Measurements from ENCODE around the gene LPP.

The LPP gene

GRCh38 chr3:188271226-188271914 lies 117.4 kb downstream of the LPP start:
- TF ChIP-seq POLR2AphosphoS5 (IDR thresholded peaks at IDR 0.05; ENCODE audit: low read depth, low read length) = no peak
- no peak for TF ChIP-seq SIN3A (IDR thresholded peaks at IDR 0.05; ENCODE audit: borderline replicate concordance, insufficient read depth, low read length)
- TF ChIP-seq TAF1 (IDR thresholded peaks at IDR 0.05; ENCODE audit: borderline replicate concordance, insufficient read depth, low read length) = no peak
- TF ChIP-seq FOXP2 (optimal IDR thresholded peaks at IDR 0.05; ENCODE audit: borderline replicate concordance, extremely low read depth, extremely low read length, insufficient read depth) = no peak
- TF ChIP-seq REST (IDR thresholded peaks at IDR 0.05; ENCODE audit: insufficient read depth in 1 of 2, low read depth in 2 of 2, low read length in 2 of 2) = no peak

GRCh38 chr3:188272481-188273372 lies 118.8 kb downstream of the LPP start:
- TF ChIP-seq SIN3A (IDR thresholded peaks at IDR 0.05; ENCODE audit: borderline replicate concordance, insufficient read depth, low read length) (no peak), POLR2AphosphoS5 (IDR thresholded peaks at IDR 0.05; ENCODE audit: low read depth, low read length) (no peak), REST (IDR thresholded peaks at IDR 0.05; ENCODE audit: insufficient read depth in 1 of 2, low read depth in 2 of 2, low read length in 2 of 2) (no peak), TAF1 (IDR thresholded peaks at IDR 0.05; ENCODE audit: borderline replicate concordance, insufficient read depth, low read length) (no peak), FOXP2 (optimal IDR thresholded peaks at IDR 0.05; ENCODE audit: borderline replicate concordance, extremely low read depth, extremely low read length, insufficient read depth) (no peak)

- TF ChIP-seq POLR2AphosphoS5 (IDR thresholded peaks at IDR 0.05; ENCODE audit: low read depth, low read length) (no peak), REST (IDR thresholded peaks at IDR 0.05; ENCODE audit: insufficient read depth in 1 of 2, low read depth in 2 of 2, low read length in 2 of 2) (no peak), SIN3A (IDR thresholded peaks at IDR 0.05; ENCODE audit: borderline replicate concordance, insufficient read depth, low read length) (no peak), FOXP2 (optimal IDR thresholded peaks at IDR 0.05; ENCODE audit: borderline replicate concordance, extremely low read depth, extremely low read length, insufficient read depth) (no peak), TAF1 (IDR thresholded peaks at IDR 0.05; ENCODE audit: borderline replicate concordance, insufficient read depth, low read length) (no peak)
Measured at GRCh38 chr3:188274249-188274915, 120.4 kb downstream of the LPP start.

GRCh38 chr3:188276375-188276774 lies 122.4 kb downstream of the LPP start:
- TF ChIP-seq REST (IDR thresholded peaks at IDR 0.05; ENCODE audit: insufficient read depth in 1 of 2, low read depth in 2 of 2, low read length in 2 of 2) (no peak), TAF1 (IDR thresholded peaks at IDR 0.05; ENCODE audit: borderline replicate concordance, insufficient read depth, low read length) (no peak), POLR2AphosphoS5 (IDR thresholded peaks at IDR 0.05; ENCODE audit: low read depth, low read length) (no peak), SIN3A (IDR thresholded peaks at IDR 0.05; ENCODE audit: borderline replicate concordance, insufficient read depth, low read length) (no peak), FOXP2 (optimal IDR thresholded peaks at IDR 0.05; ENCODE audit: borderline replicate concordance, extremely low read depth, extremely low read length, insufficient read depth) (no peak)
